Amygdala (tissue), 56 donors: Measurements from ENCODE around the gene SORCS2.
A peak's percentile ranks its signal among the peaks of the same experiment; 100 is the strongest.

Experiments used
- DNase-seq, 56 donors: peaks; one replicate each; lab custom pipeline; 2025; lab: John Stamatoyannopoulos, UW

The SORCS2 gene

DNA sequence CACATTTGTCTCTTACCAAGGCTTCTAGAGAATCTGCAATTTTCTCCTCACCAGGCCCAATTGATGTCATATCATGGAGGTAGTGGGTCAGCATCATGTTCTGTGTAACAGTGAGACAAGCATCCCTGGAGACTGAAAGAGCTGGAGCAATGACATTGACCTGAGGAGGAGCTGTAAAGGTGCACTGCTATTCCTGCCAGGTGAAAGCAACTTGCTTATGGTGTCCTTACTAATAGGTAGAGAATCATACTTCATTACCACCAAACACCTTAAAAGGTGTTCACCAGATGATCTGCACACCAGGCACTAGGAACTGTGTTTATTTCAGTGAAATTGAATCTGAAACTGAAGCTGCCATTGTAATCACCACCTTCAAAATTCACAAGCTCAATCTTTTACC lies 558.6 kb downstream of the SORCS2 start:
- DNase-seq, result no peak

DNA sequence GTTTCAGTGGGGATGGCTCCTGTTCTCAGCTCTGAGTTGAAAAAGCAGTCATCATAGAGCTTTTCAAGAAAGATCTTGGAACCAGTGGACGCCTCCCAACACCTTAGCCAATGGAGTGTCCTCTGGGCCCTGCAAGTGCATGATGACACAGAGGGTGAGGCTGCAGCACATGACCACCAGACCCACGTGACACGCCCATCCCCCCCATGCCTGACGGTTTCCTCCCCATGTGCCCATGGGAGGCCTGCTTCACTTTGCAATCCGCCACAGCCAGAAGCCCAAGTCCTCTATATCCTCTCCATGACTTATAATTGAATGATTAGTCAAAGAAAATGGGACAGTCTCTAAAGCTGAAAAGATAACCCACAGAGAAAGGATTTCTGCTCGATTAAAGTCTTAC lies 560.3 kb downstream of the SORCS2 start:
- no peak for DNase-seq

DNA sequence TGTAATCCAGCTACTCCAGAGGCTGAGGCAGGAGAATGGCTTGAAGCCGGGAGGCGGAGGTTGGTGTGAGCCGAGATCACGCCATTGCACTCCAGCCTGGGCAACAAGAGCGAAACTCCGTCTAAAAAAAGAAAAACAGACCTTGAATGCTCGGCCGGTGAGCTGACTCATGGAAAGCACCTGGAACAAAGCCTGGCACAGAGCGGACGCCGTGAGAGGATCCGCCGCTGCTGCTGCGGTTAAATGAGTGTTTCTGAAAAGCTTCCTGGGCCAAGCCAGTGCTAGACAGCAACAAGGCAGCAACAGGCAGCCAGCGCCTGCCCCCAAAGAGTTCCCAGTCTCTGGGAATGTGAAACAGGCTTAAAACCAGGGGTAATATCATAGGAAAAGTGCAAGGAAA lies 560.9 kb downstream of the SORCS2 start:
- DNase-seq, result no peak

DNA sequence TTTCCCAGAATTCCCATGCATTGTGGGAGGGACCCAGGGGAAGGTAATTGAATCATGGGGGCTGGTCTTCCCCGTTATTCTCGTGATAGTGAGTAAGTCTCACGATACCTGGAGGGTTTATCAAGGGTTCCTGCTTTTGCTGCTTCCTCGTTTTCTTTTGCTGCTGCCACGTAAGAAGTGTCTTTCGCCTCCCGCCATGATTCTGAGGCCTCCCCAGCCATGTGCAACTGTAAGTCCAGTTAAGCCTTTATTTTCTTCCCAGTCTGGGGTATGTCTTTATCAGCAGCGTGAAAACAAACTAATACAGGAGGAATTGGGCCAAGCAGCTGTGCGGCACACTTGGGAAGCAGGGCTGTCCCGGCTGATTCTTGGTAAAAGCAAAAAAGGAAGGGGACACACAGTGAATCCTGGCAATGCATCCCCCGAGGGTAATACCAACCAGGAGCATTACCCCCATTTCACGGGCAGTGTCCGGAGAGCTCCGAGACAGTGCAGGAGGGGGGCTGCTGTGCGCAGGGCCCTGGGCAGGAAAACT lies 561.7 kb downstream of the SORCS2 start:
- no peak for DNase-seq

DNA sequence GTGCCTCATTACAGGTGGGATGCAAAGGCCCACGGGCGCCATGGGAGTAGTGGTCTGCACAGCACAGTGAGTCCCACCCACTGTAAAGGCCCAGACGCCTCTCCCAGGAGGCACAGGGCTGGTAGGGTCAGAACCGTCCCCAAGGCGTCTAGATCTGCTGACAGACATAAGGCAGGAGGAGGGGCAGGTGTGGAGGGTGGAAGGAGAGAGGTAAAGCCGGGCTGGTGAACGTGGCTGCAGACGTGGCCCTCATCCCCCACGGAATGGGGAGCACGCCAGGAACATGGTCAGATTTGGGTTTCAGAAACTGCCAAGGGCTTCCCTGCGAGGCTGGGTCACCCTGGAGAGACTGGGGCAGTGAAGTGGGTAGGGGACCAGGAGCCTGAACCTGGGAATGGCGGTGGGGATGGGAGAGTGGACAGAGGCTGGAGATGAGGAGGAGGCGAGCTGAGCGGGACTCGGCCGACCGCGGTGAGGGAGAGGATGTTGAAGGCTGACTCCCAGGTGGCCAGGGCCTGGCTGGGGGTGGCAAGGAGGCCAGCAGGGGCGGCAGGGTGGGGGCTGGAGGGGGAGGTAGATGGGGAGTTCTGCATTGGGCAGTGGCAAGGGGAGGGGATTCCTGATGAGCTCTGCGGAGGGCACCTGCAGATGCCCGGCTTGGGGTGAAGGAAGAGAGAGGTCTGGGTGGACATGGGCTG lies 562.4 kb downstream of the SORCS2 start:
- DNase-seq, result no peak

DNA sequence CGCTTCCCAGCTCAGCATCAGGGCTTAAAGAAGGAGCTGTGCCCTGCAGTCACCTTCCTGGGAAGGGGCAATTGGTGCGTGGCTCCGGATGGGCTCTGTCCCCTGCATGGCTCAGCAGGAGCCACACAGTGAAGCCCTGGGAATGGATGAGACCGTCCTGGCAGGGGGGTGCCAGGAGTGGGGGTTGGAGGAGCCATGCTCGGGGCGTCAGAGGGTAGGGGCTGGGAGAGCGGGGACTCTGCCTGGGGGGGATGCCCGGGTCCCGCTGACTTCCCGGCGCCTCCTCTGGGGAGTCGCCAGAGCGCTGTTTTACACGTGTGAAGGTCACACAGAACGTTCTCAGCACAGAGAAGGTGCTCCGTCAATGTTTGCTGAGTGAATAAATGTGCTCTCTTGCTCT lies 563.2 kb downstream of the SORCS2 start:
- DNase-seq, result no peak

DNA sequence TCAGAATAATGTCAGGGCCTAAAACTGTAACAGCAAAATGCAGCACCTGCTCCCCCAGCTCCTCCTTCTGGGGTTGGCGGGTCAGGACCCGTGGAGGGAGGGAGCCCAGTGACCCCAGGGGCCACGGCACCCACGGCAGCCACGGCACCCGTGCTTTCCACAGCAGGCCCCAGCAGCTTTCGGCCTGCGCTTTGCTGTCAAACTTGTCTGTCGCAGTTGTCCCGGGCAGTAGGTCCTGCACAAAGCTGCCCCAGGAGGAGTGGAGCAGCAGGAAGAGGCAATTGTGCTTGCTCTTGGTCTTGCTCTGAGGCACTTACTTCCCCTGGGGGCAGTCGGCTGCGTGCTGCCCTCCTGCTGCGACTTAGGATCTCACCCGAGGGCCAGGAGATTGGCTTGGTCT lies 563.7 kb downstream of the SORCS2 start:
- no peak for DNase-seq

DNA sequence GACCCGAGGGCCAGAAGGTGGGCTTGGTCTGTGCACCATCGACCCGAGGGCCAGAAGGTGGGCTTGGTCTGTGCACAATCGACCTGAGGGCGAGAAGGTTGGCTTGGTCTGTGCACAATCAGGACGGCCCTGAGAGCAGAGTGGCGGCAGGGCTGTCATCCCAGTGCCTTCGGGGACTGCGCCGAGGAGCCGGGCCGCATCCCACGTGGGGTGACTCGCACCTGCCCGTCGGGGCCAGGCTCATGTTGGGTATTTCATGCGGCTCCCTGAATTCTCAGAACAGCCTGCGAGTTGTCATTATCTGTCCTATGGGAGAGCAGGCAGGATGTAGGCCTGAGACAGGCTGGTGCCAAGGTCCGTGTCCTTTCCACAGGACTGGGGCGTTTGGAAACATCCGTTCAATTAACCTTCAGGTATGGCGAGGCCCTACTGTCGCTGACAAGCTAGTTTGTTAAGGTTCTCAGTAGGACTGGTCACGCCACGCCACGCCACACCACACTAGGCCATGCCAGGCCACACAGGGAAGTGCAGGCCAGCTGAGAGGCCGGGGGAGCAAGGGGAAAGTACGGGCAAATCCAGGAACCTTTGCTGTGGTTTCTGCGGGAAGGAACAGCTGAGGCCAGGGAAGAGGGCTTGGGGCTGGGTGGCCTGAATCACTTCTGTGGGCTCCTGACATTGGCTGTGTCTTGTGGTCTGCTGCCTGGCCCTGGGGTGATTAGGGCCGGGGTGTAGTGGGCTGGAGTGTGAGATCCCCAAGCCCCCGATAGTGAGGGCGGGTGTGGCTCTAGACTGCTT lies 564.4 kb downstream of the SORCS2 start:
- no peak for DNase-seq

DNA sequence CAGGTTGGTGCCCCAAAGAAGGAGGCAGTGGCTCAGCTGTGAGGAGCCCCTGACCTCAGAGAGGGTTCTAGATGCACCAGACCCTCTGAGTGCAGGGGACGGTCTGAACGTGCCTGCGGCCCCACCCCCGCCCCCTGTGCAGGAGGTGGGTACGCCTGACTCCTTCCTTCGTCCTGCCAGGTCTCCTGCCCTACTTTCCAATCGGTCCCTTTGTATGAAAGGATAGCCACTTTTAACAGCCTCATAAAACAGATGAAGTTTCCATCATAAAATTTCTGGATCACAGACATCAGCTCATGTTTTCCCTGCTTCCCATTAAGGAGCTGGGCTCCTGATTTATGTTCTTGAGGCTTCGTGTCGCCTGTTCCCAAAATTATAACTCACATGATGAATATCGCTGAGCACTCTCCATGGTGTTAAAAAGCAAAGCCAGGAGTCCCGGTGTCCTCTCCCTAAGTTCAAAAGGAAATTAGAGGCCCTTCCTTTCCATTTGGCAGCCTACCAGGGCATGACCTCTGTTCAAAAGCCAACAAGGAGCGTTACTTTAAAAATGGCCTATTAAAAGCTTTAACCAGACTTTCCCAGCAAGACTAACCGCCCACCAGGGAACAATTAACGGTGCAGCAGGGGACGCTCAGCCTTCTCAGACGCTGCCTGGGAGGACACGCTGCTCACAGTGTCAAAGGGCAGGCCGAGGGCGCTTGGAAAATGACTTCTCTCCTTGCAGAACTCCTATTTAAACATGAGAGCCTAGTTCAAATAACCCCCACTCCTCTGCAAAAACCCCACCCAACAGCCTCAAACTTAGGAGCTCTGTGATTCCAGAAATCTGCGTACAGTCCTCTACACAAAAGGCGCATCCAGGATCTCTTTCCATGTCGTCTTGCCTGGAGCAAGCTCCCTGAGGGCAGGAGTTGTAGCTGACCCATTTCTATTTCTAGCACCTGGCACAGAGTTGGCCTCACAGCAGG lies 565.4 kb downstream of the SORCS2 start:
- no peak for DNase-seq

DNA sequence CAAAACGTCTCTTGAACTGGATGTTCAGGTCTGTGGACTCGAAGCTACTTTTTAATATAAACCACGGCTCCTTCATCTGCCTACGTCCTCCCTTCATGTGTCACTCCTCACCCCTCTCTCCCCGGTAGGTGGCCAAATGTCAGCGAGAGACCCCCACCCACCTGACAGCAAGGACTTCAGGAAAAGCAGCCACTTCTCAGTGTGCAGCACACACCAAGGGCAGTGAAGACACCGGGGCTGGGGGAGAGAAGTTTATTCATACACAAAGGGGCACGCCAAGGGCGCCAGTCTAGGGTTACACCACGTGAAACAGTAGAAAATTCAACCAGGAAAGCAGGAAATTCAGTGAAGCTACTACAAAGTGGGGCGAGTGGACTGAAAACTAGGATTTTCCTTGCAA lies 566.1 kb downstream of the SORCS2 start:
- no peak for DNase-seq

DNA sequence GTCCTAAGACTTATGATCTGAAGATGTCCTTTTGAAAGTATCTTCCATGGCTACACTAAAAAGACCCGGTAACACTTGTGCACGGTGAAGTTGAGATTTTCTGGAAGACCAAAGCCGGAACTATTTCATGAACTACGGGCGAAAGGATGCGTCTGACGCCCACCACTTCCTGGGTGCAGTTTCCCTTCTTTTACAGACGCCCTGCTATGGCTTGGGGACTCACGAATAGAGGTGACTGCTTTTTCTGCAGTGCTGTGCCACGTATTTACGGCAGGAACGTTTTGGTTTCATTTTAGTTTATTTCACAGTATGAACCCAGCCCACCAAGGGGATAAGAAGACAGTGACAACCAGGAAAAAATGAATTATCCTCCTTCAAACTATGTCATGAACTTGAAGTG lies 566.9 kb downstream of the SORCS2 start:
- DNase-seq, result no peak

DNA sequence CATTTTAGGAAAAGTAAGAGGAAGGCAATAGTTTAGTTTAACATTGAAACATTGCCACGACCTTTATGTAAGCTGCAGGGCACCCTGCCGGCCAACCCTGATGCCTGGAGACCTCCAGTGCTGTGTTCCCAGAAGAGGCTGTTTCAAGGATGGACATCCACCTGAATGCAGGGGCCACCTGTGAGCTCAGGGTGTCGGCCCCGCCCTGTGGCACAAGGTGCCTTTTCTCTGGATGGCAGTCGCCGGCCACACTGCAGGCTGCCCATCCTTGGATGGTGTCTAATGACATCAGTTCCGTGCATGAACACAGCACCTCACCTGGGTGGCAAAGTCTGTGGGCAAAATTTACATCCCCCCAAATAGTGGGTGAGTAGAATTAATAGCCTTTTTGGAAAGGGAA lies 567.3 kb downstream of the SORCS2 start:
- DNase-seq, result no peak

DNA sequence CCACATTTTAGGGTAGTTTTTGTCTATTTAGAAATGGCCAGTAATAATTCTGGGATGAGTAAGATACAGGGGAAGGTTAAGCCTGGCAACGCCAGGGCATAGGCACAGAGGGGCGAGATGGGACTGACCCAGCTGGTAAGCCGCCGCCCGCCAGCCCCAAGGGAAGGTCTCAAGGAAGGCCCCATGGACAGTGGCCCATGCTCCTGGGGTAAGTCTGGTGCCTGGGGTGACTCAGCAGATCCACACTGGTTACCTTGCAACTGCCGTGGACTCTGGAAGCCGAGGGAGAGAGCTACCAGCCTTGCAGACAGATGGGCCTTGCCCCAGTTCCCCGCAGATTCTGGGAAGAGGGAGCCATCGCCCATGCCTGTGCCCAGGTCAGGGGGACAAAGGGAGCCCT lies 567.9 kb downstream of the SORCS2 start:
- DNase-seq, result no peak

DNA sequence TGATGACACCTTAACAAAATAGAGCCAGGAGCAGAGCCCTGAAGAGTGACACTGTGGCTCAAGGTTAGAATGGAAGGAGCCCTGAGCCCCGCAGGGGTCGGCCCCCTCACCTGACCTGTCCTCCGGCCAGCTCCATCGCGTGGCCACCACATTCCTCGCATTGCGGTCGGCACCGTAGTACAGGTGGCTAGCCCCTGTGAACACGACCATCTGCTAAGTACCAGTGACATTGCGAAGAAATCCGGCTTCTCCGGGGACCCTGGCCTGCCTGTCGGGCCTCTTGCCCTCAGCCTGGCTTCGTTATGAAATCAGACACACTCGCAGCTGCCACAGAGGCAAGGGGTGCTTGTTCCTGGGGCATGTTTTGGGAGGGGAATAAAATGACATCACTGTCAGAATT lies 568.4 kb downstream of the SORCS2 start:
- no peak for DNase-seq

DNA sequence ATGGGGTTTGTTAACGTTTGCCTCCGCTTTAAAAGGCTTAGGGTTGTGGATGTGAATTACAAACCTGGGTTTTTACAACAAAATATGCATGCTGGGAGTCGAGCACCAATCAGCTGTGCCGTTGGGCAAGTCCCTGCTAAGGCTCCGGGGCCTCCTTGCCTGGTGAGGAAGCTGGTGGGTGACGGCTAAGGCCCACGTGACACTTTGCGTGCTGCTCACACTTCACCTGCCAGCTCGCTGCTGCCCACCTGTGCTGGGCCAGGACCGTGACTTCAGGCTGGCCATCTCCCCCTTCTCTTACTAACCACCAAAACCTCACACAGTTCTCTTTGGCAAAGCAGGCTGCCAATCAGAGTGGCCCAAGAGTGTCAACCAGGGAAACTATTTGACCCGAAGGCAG lies 569.0 kb downstream of the SORCS2 start:
- DNase-seq, result no peak

DNA sequence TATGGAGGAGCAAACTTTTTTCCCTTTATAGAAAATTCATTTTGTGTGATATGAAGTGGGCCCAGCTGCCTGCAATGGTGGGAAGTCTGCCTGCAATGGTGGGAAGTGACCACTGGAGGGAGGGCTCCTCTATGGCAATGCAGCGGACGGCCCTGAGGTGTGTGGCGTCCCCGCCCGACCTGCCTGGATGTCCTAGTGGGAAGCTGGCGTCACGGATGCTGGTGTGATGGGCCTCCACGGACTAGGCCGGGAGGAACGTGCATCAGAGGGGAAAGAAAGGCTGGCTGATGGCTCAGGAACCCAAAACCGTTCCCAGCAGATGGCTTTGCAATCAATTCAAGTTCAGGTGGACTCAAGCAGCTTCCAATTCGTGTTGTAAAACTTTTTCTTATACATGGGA lies 569.4 kb downstream of the SORCS2 start:
- peak in 39 of 56 donors; percentile 10 to 81 (median 41) for DNase-seq

DNA sequence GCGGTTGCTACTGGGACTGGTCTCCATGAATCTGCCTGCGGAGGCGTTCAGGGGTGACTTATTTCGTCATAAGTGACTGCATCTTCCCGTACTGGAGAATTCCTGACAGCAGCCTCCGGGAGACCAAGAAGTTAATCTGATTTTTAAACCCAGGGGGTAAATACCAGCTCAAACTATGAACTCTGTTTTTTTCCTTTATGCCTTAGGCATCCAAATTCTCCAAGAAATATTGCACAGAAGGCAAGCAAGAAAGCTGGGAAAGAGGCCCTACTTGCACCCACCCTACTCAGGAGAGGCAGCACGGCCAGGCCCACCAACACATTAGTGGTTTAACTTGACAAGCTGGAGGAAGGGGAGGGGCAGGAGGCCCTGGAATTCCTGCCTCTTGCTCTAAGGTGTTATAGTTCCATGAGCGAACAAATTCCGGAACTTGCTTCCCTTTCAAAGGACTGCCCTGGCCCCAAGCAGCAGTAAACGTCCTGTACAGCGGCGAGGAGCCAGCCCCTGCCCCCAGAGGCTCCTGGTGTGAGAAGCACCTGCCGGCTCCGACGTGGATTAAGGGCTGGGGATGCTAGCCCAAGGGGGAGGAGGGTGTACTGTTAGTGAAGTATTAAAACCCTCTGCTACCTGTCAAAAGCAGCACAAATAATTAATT lies 570.2 kb downstream of the SORCS2 start:
- no peak for DNase-seq

DNA sequence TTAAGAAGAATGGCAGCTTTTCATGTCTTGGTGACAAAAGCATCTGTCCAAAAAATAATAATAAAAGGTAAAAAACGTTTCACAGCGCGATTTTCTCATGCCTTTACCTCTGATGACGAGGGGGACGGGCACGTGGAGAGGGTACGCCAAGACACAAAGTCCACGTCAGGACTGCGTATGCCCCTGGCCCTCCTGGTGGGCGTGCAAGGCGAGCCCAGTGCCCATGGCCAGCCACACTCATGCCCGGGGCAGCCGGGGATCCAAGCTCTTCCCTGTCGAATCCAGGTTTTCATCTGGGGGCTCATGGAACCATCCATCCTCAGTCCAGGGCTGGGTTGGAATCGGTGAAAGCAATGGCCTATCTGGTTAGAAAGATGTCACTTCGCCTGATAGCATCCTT lies 570.8 kb downstream of the SORCS2 start:
- DNase-seq, result no peak

DNA sequence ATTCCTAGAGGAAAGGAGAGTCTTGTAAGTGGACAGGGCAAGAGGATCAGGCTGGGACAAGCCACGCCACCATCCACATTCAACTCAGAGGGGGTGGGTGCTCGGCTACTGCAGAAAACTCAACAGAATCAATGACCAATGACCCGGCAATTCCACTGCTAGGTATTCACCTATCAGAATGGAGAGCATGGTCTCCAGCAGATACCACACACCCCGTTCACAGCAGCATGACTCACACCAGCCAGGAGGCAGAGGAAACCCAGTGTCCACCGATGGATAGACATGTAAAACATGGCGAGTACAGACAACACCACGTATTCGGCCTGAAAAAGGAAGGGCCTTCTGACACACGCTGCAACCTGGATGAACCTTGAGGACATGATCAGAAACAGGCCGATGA lies 571.5 kb downstream of the SORCS2 start:
- no peak for DNase-seq

DNA sequence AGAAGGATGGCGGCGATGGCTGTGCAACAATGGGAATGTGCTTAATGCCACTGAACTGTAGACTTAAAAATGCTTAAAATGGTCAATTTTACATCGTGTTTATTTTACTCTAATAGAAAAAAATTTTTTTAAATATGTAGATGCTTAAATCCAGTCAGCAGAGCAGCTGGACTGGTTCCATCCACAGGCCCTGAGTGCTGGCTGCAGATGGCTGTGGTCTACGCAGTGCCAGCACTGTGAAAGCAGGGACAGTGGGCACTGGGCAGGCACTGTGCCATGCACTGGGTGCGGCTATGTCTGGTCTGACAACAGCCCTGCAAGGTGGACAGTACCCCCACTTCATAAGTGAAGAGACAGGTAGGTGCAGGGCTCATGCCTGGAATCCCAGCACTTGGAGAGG lies 572.1 kb downstream of the SORCS2 start:
- DNase-seq, result no peak
